GM21367 (cell line): Measurements from ENCODE around the gene TRMT44.

Experiments
- ATAC-seq: cut with Tn5 transposase; IDR thresholded peaks from one replicate; pipeline ENCODE4 v1.9.1; 2021; ENCODE audit not compliant: unreplicated experiment

TRMT44 gene, protein sequence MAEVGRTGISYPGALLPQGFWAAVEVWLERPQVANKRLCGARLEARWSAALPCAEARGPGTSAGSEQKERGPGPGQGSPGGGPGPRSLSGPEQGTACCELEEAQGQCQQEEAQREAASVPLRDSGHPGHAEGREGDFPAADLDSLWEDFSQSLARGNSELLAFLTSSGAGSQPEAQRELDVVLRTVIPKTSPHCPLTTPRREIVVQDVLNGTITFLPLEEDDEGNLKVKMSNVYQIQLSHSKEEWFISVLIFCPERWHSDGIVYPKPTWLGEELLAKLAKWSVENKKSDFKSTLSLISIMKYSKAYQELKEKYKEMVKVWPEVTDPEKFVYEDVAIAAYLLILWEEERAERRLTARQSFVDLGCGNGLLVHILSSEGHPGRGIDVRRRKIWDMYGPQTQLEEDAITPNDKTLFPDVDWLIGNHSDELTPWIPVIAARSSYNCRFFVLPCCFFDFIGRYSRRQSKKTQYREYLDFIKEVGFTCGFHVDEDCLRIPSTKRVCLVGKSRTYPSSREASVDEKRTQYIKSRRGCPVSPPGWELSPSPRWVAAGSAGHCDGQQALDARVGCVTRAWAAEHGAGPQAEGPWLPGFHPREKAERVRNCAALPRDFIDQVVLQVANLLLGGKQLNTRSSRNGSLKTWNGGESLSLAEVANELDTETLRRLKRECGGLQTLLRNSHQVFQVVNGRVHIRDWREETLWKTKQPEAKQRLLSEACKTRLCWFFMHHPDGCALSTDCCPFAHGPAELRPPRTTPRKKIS

DNA sequence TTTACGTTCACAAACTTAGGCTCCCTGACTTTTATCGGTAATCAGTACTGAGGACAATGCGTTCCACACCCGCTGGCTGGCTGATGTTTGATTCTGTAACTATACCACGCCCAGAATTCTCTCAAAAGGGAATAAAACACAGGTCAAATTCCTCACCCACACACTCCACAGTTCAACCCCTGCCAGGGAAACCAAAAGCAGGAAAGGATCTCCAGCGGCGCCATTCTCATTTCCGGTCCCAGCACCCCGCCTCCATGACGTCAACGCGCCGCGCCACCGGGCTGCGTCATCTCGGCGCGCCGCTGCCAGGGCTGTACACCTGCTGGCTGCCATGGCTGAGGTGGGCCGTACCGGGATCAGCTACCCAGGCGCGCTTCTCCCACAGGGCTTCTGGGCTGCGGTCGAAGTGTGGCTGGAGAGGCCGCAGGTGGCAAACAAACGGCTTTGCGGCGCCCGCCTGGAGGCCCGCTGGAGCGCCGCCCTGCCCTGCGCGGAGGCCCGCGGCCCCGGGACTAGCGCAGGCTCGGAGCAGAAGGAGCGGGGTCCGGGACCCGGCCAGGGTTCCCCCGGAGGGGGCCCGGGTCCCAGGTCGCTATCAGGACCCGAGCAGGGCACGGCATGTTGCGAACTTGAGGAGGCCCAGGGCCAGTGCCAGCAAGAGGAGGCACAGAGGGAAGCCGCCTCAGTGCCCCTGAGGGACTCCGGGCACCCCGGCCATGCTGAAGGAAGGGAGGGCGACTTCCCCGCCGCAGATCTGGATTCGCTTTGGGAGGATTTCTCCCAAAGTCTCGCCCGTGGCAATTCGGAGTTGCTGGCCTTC, at the start of gene TRMT44, which contains the start of gene ACOX3:
Gene TRMT44 (plus strand): TSS at position 286 of the 820 bp plus-strand sequence. CDS start 46 bp downstream, at position 332.
Gene ACOX3 (minus strand): TSS at position 232 of the 820 bp plus-strand sequence. CDS start 24,202 bp downstream, outside the sequence.
- ATAC-seq = peak; percentile 73

- no peak for ATAC-seq
Observed at GRCh38 chr4:8391071-8391470, 49.5 kb upstream of the TRMT44 start.

GRCh38 chr4:8391972-8392371, 48.6 kb upstream of the TRMT44 start:
- peak; percentile 86 for ATAC-seq

DNA sequence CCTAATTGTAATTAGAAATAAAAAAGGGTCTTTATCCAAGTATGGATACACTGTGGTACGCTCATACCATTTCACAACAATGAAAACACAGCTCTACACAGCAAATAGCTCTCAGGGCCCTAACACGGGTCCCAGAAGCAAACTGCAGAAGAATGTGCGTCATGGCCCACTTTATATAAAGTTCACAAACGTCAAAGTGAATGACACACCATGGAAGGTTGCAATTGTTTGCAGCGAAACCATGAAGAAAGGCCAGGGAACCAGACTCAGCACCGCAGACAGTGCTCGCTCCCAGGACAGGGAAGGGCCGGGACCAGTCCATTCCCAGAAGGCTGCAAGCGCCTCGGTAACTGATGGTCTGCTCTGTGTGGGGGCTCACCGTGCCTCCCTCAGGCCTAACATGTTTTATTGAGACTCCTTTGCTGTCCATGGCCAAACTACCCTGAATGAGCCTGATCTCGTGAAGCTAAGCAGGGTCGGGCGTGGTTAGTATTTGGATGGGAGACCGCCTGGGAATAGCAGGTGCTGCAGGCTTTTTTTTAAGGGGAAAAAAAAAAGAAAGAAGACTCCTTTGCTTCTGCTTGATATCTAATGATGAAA, 47.9 kb upstream of the TRMT44 start:
- ATAC-seq = no peak

DNA sequence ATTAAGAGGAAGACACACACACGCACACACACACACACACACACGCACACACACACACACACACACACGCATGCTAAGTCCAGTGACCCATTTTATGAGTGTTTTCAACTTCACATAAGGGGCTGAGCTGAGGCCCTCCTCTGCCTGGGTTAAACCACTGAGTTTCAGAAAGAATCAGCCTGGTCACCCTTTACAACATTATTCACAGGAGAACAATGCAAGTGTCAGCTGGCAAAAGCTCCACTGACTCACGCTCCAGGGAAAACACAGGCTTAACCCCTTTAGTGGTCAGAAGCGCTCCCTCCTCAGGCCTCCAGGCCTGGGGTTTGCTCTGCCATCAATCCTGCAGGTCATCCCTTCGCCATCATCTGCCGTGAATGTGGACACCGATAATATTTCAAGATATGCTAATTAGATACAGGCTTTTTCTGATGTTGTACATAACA, 47.0 kb upstream of the TRMT44 start:
- ATAC-seq = no peak

DNA sequence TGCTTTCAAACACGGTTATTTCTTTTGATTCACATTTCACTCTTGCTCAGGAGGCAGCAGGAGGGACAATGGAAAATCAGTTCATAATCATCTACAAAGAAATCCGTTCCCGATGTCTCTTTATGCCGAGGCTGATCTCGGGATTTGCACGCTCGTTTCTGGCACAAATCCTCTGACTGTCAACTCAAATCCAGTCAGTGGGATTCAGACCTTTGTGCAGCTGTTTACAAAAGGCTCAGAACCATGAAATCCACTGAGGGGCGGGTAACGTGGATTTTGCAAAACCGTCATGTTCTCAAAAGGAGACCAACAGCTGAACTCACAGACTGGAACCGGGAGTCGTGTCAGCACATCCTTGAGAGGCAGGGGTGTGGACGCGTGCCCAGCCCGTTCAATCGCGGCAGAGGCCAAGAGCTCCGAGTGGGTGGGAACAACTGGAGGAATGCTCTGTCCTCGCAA, 46.5 kb upstream of the TRMT44 start:
- no peak for ATAC-seq

DNA sequence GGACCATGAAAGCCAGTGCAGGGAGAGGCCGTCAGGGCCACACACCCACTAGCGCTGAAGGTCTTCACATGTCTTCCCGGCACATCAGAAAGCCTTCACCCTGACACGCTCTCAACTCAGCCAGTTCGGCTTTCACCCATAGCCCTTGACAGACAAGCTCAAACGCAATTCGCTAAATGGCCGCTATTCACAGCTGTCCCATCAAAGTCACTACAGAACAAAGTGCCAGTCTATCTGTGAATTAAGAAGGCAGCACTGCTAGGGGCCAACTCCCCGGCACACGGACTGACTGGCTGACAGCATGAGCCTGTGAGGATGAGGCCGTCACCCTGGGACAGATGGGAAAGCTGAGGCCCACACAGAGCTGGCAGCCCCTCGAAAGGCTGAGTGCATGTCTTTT, 45.8 kb upstream of the TRMT44 start:
- no peak for ATAC-seq

DNA sequence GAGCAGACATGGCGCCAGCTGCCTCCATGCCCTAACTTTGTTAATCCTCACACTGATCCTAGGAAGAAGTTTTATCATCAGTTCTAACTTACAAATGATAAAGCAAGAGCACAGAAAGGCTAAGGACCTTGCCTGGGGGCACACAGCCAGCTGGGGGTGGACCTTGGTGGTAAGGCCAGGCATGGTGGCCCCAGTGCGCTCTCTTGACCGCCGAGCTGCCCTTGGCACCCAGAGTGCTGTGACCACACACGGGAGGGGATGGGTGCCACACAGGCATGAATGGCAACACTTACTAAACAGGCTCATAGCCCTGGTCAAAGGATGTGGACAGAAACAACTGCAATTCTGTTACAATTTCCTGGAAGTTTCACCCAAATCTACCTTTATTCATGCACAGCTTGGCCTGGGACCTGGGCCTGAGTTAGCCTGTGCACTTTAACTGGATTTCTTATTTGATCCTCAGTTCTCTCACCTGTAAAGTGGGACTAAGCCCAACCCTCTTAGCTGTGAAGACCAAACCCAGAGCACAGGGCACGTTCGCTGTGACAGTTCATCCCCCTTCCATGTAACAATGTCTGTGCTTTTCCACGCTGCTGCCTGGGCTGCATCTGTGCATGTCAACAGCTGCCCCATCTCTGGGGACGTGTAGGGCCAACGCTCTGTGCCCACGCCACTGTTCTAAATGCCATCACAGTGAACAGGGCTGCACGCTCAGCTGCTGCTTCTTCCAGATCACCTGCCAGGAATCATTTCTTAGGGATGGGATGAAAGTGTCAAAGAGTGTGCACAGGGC, 44.9 kb upstream of the TRMT44 start:
- no peak for ATAC-seq

DNA sequence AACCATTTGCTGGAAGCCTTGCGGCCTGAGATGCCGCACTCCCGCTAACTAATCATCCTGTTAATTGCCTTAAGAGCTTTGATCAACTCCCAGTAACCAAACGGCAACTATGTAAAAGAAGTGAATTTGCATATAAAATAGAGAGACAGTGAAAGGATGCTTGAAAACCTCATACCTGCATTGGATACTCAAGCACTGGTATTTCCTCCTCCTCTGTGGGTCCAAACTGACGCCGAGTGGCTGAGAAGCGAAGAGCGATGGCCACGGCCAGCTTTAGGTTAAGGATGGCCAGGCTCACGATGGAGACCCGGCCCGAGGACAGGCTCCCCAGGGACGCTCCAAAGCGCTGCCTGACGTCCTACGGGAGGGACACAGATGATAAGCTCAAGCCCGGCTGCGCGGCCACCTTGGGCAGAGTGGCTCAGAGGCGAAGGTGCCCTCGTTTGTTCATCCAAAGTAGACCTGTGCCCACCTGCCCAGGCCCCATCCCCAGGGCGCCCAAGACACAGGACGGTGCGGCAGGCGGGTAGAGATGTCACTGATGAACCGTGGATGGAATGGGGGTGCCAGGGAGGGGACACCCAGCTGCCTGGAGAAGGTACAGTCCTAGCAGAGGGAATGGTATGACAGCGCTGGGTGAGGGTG, 43.7 kb upstream of the TRMT44 start:
- ATAC-seq = no peak

DNA sequence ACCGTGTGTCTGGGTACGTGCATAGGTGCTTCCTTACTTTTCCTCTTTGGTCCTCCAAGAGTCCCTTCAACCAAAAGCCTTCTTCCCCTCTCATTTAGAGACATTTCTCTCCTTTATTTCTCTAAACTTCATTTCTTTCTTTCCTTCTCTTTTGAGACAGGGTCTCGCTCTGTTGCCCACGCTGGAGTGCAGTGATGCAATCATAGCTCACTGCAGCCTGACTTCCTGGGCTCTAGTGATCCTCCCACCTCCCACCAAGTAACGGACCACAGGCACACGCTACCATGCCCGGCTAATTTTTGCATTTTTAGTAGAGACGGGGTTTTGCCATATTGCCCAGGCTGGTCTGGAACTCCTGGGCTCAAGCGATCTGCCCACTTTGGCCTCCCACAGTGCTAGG, 42.2 kb upstream of the TRMT44 start:
- ATAC-seq = no peak

- ATAC-seq = no peak
Observed at GRCh38 chr4:8399298-8399697, 41.3 kb upstream of the TRMT44 start.

GRCh38 chr4:8400632-8401325, 39.8 kb upstream of the TRMT44 start:
- ATAC-seq = no peak

DNA sequence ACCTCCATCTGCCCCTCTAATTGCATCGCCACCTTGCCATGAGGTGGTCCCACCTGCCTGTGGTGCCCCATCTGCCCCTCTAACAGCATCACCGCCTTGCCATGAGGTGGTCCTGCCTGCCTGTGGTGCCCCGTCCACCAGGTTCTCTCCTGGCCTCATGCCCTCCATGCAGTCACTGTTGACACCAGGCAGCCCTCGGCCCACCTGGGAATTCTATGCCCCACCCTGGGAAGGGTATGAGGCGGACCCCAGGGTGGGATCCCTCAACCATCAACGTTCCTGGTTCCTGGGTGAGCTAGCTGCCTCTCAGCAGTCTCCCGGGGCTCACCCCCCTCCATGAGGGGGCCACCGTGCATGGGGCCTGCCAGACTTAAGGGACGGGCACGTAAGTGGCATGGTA, 38.9 kb upstream of the TRMT44 start:
- ATAC-seq = no peak

GRCh38 chr4:8402181-8402597, 38.4 kb upstream of the TRMT44 start:
- ATAC-seq = no peak

- no peak for ATAC-seq
Observed at GRCh38 chr4:8402640-8403039, 37.9 kb upstream of the TRMT44 start.

DNA sequence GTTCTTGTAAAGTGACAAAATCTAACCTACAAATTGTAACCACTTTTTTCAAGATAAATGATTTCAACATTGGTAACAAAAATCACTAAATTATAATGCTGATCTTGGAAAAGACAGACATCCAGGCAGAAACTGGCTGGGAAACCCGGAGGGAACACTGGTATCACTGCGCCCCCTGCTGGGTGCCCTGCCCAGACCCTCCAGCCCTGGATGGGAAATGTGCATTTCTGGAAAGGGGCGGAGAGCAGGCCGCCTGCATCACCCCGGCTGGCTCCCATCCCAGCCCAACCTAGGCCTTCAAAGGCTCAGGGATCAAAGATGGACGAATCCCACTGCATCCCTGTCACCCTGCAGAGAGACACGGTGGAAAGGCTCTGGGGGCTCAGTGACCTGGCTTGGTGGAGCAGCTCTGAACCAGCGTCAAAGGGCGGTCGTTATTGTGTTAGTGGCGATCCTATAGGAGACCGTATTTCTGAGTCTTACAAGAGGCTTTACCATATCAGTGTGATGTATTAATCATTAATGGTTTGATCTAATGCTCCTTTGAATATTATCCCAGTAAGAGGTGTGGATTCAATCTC, 37.3 kb upstream of the TRMT44 start:
- ATAC-seq = no peak

- no peak for ATAC-seq
Observed at GRCh38 chr4:8403976-8404375, 36.6 kb upstream of the TRMT44 start.

GRCh38 chr4:8404791-8405515, 35.6 kb upstream of the TRMT44 start:
- ATAC-seq = no peak
